ENCODE results near the gene LCA5L. TPM values are rescaled to one million over a fixed set of nuclear protein-coding genes. Genes with fewer than 3 reads are reported as not detected.
A peak's percentile ranks its signal among the peaks of the same experiment; 100 is the strongest.
"Not testable (repeated sequence)": the region's sequence is repeated elsewhere in the genome, so short reads cannot be mapped to it uniquely, and the experiment has no call there.

Gene LCA5L
- polyA plus RNA-seq, 12 donors: 0.84 to 3.6 (median 1.8) TPM; not detected in 2

DNA sequence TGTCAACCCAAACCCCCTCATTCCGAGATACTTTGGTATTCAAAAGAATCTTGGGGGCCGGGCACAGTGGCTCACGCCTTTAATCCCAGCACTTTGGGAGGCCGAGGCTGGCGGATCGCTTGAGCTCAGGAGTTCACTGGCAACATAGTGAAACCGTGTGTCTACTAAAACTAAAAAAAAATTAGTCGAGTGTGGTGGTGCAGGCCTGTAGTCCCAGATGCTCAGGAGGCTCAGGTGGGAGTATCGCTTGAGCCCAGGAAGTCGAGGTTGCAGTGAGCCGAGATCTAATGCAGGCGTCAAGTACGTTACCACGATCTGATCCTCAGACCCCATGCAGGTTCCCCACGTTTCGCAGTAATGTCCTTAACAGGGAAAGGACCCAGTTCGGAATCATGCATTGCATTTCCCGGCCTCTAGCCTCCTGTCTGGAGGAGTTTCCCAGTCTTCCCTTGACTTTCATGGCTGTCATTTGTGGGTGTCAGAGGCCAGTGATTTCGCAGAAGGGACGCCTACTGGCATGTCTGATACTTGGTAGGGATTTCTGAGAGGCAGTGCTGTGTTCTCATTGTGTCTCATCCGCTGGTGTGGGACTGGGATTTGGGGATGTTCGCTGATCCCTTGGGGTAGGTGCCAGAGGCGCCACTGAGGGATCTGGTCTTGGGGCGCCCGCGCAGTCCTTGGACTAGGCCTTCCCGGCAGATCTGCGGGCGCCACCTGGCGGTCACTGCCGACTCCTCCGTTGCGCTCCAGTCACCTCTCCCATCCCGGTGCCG lies 57.4 kb downstream of the LCA5L start:
- peak; percentile 84 for DNase-seq

DNA sequence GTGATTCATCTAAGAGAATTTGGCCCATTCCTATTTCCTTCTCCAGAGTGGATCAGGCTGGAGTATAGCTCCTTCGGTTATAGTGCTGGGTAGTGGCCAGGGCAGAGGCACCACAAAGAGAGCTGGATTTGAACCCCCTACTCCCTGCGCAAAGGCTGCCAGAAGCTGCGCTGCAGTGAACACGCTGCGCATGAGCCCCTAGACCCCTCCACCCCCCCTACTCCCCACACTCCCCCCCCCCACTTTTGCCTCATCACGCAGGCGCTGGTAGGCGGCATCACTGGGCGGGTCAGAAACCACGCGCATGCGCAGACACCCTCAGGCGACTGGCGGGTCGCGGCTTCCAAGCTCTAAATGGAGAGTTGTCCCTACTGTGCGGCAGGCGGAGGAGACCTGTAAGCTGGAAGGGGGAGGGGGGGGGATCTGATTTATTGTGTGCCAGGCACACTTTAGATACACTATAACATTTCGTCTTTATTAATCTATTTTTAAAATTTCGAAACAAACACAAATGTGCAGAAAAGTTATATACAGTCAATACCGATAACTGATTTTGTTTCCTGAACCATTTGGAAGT lies 58.0 kb downstream of the LCA5L start:
- peak; percentile 91 for DNase-seq

GRCh38 chr21:39386899-39387298 lies 58.7 kb downstream of the LCA5L start:
- DNase-seq: no peak

DNA sequence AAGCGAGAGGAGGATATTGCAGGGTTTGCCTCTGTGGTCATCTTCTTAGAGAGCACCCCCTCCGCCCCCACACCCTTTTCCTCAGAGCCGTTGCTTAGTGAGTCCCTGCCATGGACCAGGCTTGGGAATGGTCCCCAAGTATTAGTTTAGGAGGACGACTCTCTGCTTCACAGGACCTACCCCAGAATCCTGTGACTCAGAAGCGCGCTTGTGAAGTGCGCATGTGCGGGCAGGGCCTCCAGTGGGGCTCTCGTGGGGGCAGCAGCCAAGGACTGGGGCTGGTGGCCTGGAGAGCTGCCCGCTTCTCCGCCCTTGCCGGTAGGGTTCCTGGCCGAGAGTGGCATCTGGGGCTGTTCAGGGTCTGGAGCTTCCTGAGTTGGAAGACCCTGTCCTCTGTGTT lies 59.4 kb downstream of the LCA5L start:
- no peak for DNase-seq

- peak; percentile 81 for DNase-seq
Observed at GRCh38 chr21:39385299-39386145, 60.1 kb downstream of the LCA5L start.

DNA sequence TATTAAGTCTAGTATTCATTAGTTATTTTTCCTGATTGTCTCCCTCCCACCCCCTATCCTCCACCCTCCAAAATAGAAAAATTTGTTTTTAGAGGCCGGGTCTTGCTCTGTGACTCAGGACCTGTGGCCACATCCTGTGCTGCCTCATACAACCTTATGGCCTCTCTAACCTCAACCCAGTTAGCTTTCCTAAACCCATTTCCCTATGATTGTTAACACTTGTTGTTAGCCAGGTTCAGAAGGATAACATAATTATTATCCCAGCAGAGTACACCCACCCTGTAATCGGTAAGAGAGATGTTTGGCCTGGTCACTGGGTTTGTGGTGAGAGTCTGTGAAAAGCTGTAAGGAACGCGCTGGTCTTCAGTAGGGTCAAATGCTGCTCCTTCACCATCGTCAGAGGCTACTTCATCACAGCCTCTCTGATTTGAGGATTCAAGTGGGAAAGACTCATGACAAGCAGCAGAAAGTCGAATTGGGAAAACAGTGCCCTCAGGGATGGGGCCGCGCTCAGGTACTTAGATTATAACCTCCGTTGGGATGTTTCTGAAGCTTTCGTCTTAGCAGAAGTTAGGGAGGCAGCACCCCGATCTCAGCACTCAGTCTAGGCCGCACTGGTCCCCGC lies 60.8 kb downstream of the LCA5L start:
- DNase-seq: no peak

- not testable (repeated sequence) for DNase-seq
Observed at GRCh38 chr21:39382096-39382495, 63.5 kb downstream of the LCA5L start.

DNA sequence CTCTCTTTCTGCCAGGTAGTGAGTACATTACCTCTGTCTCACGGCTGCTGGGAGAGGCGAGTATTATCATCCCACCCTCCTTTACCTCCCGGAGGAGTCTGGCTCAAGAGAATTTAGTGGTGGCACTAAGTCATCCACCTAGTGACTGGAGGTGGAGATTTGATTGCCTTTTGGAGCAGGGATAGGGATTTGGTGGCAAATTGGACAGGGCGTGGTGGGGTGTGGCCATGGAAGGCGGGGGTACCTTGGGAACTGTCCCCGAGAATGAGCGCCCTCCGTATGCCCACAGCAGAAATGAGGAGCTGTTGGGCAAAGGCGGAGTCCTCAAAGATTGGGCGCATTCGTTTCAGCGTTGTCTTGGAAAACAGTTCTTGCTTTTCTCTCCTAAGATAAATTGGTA lies 64.6 kb downstream of the LCA5L start:
- no peak for DNase-seq

GRCh38 chr21:39379986-39380891 lies 65.3 kb downstream of the LCA5L start:
- peak; percentile 95 for DNase-seq

GRCh38 chr21:39377444-39378050 lies 68.0 kb downstream of the LCA5L start:
- DNase-seq: no peak

- DNase-seq: no peak
Observed at GRCh38 chr21:39375446-39375845, 70.1 kb downstream of the LCA5L start.

GRCh38 chr21:39374046-39374445 lies 71.5 kb downstream of the LCA5L start:
- DNase-seq: no peak

GRCh38 chr21:39373634-39374033 lies 71.9 kb downstream of the LCA5L start:
- DNase-seq: peak; percentile 14

GRCh38 chr21:39369896-39370288 lies 75.7 kb downstream of the LCA5L start:
- not testable (repeated sequence) for DNase-seq

DNA sequence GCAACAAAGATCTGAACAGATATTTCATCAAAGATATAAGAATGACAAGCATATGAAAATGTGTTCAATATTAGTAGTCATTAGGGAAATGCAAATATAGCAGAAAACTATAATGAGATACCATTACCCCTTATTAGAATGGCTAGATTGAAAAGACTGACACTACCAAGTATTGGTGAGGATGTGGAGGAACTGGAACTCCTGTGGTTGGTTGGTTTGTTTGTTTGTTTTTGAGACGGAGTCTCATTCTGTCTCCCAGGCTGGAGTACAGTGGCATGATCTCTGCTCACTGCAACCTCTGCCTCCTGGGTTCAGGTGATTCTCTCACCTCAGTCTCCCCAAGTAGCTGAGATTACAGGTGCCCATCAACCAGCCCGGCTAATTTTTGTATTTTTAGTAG lies 77.8 kb downstream of the LCA5L start:
- DNase-seq: no peak

DNA sequence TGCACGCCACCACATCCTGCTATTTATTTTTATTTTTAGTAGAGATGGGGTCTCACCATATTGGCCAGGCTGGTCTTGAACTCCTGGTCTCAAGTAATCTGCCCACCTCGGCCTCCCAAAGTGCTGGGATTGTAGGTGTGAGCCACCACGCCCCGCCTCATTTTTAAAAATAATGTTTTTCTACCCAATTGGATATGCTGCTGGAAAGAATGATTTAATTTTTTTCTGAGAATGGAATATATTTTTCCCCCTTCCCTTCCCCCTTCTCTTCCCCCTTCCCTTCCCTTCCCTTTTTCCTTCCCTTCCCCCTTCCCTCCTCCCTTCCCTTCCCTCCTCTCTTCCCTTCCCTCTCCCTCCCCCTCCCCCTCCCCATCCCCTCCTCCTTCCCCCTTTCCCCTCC lies 79.0 kb downstream of the LCA5L start:
- DNase-seq: no peak

GRCh38 chr21:39364949-39365348 lies 80.6 kb downstream of the LCA5L start:
- no peak for DNase-seq

DNA sequence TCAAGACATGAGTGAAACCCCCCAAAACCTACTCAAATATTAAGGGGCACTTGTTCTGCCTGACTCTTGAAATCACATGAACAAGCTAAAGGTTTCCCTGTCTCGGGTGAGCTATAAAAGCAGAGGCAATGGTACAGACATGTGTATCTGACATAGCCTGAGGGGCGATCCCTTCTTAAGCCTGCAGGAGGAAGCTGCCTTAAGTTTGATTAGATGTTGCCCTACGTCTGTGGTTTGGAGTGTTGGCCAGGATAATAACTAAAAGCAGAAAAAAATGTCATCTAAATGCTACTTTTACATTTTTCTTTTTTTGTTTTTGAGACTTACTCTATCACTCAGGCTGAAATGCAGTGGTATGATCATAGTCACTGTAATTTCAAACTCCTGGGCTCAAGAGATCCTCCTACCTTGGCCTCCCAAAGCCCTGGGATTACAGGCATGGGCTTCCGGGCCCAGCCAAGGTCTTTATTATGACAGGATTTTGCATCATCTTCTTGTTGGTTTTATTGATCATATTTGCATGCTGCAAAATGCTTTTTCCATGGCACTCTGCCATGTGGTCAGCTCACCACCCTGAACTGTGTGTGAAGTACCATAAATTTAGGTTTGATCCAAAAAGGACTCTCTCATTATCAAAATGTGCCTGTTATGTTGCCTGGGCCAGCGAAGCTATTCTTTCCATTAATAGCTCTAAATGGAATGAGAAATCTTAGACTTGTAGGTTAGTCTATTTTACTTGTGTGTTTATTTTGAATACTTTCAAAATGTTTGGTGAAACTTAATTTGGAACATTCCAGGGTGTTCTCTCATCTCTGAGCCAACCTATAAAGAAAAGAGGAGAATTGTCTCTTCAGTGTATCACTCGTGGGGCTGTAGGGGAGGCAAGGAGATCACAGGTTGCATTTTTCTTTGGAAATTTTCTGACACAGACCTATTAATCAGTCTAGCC lies 81.7 kb downstream of the LCA5L start:
- DNase-seq: no peak

DNA sequence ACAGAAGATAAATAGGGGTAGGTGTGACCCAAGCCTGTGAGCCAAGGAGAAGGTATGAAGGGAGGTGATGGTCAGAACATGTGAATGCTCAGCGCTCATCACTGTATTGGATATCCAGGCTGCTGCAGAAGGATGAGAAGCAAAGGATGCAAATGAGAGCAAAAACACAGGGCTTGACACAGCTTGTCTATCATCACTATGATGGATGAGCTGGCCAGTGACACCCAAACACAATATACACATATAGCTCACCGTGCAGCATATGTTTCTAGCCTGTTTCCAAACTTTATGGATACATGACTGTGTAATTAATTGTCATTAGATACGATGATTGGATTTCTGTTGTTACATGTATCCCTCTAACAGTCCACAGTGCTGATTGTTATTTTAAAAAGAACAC lies 82.8 kb downstream of the LCA5L start:
- DNase-seq: no peak

DNA sequence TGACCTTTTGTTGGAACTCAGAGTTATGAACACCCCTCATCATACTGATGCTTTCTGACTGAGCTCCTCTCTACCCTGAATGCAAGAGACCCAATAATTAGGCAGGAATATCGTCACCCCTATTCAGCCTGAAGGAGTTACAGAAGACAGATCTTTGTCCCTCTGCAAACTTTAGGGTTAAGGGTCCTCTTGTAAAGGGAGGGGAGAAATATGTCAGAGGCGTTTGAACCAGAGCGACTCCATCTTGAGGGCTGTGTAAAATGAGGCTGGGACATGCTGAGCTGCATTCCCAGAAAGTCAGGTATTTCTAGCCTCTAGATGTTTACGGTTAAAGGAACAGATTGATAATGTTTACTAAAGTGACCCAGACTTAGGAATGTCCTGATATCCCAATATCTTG lies 86.2 kb downstream of the LCA5L start:
- no peak for DNase-seq
